WTC11 (cell line): ENCODE results near the gene ASIC2. TPM values are rescaled to one million over a fixed set of nuclear protein-coding genes. Genes with fewer than 3 reads are reported as not detected.
A peak's percentile ranks its signal among the peaks of the same experiment; 100 is the strongest.

Experiments
- ATAC-seq: fragments of 200-7000 bp; cut with Tn5 transposase; 2 replicates; pipeline ENCODE4 v1.10.0; 2021; ENCODE audit warnings: mild to moderate bottlenecking, moderate library complexity
- CTCF ChIA-PET: fragments of 300-600 bp; sonication (Branson Sonifier 250); formaldehyde crosslinking; loops from one replicate; lab custom pipeline; 2021; ENCODE audit warnings: antibody characterized with exemption; lab: Charles Lee
- POLR2A ChIA-PET: fragments of 350-600 bp; sonication (Branson Sonifier 250); formaldehyde crosslinking; loops from one replicate; lab custom pipeline; 2021; ENCODE audit warnings: antibody characterized with exemption; lab: Charles Lee
- DNase-seq: peaks from one replicate; pipeline ENCODE4 v3.0.0; 2021; ENCODE audit warnings: low spot score
- H3K27ac Mint-ChIP-seq: 2 replicates; pipeline ENCODE4 v1.8.0; 2021; ENCODE audit warnings: mixed read lengths
- H3K27me3 Mint-ChIP-seq: 2 replicates; pipeline ENCODE4 v1.8.0; 2021; ENCODE audit warnings: low read depth, mild to moderate bottlenecking, moderate library complexity, mixed read lengths
- H3K36me3 Mint-ChIP-seq: 2 replicates; pipeline ENCODE4 v1.8.0; 2021; ENCODE audit warnings: mixed read lengths
- H3K4me1 Mint-ChIP-seq: 2 replicates; pipeline ENCODE4 v1.8.0; 2022; ENCODE audit warnings: mixed read lengths
- H3K4me3 Mint-ChIP-seq: 2 replicates; pipeline ENCODE4 v1.8.0; 2021; ENCODE audit warnings: mild to moderate bottlenecking, moderate library complexity, mixed read lengths
- H3K9me3 Mint-ChIP-seq: 2 replicates; pipeline ENCODE4 v1.8.0; 2021; ENCODE audit warnings: mixed read lengths
- FOXP4 ChIP-seq: sonication (generic); formaldehyde crosslinking; IDR thresholded peaks from 2 replicates; pipeline ENCODE4 v1.8.0; 2022; ENCODE audit warnings: mild to moderate bottlenecking, missing genetic modification reagents
- MYBL2 ChIP-seq: sonication (generic); formaldehyde crosslinking; IDR thresholded peaks from 2 replicates; pipeline ENCODE4 v1.8.1; 2023; ENCODE audit warnings: mild to moderate bottlenecking, moderate library complexity, missing genetic modification reagents
- NFATC4 ChIP-seq: fragments of 250-450 bp; sonication (Bioruptor Pico); IDR thresholded peaks from 2 replicates; pipeline ENCODE4 v1.9.0; 2021; ENCODE audit warnings: mild to moderate bottlenecking
- total RNA-seq: library from RNA; stranded (reverse); gene quantifications from 3 replicates; pipeline ENCODE4 v1.2.3, GENCODE V29; 2021
- TF ChIP-seq, protein P1 (sequence below): fragments of 200-600 bp; IDR thresholded peaks from 2 replicates; pipeline ENCODE4 v1.8.0; 2022; ENCODE audit warnings: antibody characterized with exemption
- TF ChIP-seq, protein P2 (sequence below): sonication (generic); formaldehyde crosslinking; IDR thresholded peaks from 2 replicates; pipeline ENCODE4 v1.8.1; 2023; ENCODE audit warnings: mild to moderate bottlenecking, missing genetic modification reagents

The ASIC2 gene
- total RNA-seq, 1 experiment from 2014 or later: 2.7 TPM

GRCh38 chr17:33050611-33051140 lies 242.4 kb downstream of the ASIC2 start (continued):
- TF ChIP-seq FOXP4 (CRISPR knock-in tag): no peak

DNA sequence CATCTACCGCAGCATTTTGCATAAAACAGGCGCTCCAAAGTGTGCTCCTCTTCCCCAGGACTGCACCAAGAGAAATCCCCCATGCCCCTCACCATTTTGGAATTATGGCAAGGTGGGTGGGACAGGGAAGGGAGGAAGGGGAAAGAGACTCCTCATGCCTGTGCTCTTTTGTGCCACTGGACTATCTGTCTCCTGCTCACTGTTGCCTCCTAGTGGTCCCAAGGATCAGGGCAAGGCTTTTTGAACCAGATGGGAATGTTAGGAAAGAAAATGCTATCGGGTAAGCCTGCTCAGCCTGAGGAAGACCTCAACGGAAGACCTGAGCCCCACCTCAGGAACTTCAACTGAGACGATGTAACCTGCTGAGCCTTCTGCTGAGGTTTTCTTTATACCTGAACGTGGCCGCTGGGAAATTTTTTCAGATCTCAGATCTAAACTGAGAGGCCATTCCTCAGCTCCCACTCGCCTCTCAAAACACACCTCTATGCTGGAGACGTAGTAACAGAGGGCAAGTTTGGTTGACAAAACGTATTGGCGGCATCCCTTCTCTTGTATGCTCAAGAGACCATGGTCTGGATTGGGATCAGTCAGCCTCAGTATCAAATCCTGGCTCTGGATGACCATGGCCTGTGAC lies 243.2 kb downstream of the ASIC2 start:
- Mint-ChIP-seq H3K27ac (no peak overlapping the region), H3K4me3 (no peak overlapping the region), H3K36me3 (no peaks in the 10 kb centered on the region), H3K4me1 (no peaks in the 10 kb centered on the region; the same call in 1 of the 2 replicates), H3K27me3 (peaks cover 28% of the 10 kb centered on the region), H3K9me3 (no peaks in the 10 kb centered on the region)
- no peak for TF ChIP-seq NFATC4
- TF ChIP-seq, protein P1, sequence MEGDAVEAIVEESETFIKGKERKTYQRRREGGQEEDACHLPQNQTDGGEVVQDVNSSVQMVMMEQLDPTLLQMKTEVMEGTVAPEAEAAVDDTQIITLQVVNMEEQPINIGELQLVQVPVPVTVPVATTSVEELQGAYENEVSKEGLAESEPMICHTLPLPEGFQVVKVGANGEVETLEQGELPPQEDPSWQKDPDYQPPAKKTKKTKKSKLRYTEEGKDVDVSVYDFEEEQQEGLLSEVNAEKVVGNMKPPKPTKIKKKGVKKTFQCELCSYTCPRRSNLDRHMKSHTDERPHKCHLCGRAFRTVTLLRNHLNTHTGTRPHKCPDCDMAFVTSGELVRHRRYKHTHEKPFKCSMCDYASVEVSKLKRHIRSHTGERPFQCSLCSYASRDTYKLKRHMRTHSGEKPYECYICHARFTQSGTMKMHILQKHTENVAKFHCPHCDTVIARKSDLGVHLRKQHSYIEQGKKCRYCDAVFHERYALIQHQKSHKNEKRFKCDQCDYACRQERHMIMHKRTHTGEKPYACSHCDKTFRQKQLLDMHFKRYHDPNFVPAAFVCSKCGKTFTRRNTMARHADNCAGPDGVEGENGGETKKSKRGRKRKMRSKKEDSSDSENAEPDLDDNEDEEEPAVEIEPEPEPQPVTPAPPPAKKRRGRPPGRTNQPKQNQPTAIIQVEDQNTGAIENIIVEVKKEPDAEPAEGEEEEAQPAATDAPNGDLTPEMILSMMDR: peak; percentile 94
- TF ChIP-seq, protein P2, sequence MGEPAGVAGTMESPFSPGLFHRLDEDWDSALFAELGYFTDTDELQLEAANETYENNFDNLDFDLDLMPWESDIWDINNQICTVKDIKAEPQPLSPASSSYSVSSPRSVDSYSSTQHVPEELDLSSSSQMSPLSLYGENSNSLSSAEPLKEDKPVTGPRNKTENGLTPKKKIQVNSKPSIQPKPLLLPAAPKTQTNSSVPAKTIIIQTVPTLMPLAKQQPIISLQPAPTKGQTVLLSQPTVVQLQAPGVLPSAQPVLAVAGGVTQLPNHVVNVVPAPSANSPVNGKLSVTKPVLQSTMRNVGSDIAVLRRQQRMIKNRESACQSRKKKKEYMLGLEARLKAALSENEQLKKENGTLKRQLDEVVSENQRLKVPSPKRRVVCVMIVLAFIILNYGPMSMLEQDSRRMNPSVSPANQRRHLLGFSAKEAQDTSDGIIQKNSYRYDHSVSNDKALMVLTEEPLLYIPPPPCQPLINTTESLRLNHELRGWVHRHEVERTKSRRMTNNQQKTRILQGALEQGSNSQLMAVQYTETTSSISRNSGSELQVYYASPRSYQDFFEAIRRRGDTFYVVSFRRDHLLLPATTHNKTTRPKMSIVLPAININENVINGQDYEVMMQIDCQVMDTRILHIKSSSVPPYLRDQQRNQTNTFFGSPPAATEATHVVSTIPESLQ (CRISPR knock-in tag): no peak
- POLR2A ChIA-PET: no interaction called here
- DNase-seq (peak; percentile 72), ATAC-seq (peak; percentile 82)
- CTCF ChIA-PET: interaction anchor here (1.1 to 1.5 kb wide), 4 partner anchors 11 to 66 kb away, joined by 3 to 5 read pairs (median 3); no protein-coding TSS in a partner anchor

DNA sequence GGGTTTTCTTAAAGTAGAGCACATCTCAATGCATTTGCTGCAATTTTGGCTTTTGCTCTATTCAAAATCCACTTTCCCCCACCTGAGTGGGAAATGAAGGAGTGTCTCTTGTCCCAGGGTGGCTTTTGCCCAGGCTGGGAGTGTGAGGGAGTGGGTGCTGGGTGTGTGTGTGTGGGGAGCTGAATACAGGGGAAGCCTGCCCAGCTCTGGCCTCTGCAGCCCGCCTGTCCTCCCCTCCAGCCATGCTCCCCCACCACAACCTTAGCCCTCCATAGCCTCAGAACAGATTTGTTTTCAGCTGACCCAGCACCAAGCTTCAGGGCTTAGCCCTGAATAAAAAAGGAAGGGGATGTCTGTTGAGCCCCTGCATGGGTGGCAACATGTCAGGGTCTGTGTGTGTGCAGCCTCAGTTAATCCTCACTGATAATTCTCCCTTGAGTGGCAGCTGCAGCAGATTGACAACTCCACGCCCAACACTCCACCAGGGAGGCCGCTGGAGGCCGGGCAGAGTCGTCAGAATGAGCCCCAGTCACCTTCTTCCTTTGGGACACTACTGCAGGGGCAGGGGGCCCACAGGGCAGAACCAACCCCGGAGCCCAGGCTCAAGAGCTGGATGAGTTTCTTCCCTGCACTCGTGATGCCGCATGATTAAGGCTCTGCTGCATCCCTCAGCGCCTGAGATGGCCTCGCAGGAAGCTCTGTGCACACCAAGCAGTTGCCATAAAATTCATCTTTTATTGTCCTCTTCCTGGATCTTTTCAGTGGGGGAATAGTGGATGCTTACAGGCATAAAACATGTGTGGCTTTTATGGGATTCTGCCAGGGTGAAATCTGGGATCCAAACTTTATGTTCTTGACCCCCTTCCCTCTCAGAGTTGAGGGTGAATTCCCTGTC lies 246.5 kb downstream of the ASIC2 start:
- H3K27ac Mint-ChIP-seq: no peak overlapping the region
- no peaks in the 10 kb centered on the region for H3K9me3 Mint-ChIP-seq
- TF ChIP-seq MYBL2 (CRISPR knock-in tag) (no peak), FOXP4 (CRISPR knock-in tag) (no peak)
- TF ChIP-seq, protein P1: no peak
- TF ChIP-seq, all 79 proteins: peak for 0
- ATAC-seq (no peak), DNase-seq (no peak)
- Mint-ChIP-seq H3K4me1 (peaks cover 5% of the 10 kb centered on the region; the same call in 1 of the 2 replicates), H3K4me3 (no peak overlapping the region), H3K27me3 (peaks cover 9% of the 10 kb centered on the region), H3K36me3 (no peaks in the 10 kb centered on the region)
- ChIA-PET POLR2A (no interaction called here), CTCF (interaction anchor here (0.5 to 2.9 kb wide), 4 partner anchors 8 to 467 kb away, joined by 3 to 15 read pairs (median 3); no protein-coding TSS in a partner anchor)
